Airway epithelial cell (primary cell): ENCODE data around the gene TSPYL6. TPM values are rescaled to one million over a fixed set of nuclear protein-coding genes. Genes with fewer than 3 reads are reported as not detected.

Experiments used
- total RNA-seq: library from RNA; depleted of rRNA; stranded (reverse); fragments of >200 nt; gene quantifications from 2 replicates; pipeline ENCODE4 v1.2.3, GENCODE V29; 2015

Gene TSPYL6
- total RNA-seq: not detected in 2 replicates

GRCh38 chr2:54256091-54256694 lies at the start of gene TSPYL6:
TSPYL6 (minus strand) TSS chr2:54256229; CDS start chr2:54256151, 78 bp downstream.

Other genes with a start within 250 kb of the TSPYL6 start
- 6.9 and 8.3 TPM in 2 replicates for gene ACYP2, start 140.6 kb downstream of the TSPYL6 start, total RNA-seq
- 156 and 207 TPM in 2 replicates for gene SPTBN1, start 200.1 kb upstream of the TSPYL6 start, total RNA-seq